AML-193 (cell line): ENCODE measurements around the gene UCHL1.
A peak's percentile ranks its signal among the peaks of the same experiment; 100 is the strongest.
"Not testable (repeated sequence)": the region's sequence is repeated elsewhere in the genome, so short reads cannot be mapped to it uniquely, and the experiment has no call there.

Experiments used
- DNase-seq, 2 experiments: peaks; one replicate each; lab custom pipeline; 2025; lab: John Stamatoyannopoulos, UW

Gene UCHL1

DNA sequence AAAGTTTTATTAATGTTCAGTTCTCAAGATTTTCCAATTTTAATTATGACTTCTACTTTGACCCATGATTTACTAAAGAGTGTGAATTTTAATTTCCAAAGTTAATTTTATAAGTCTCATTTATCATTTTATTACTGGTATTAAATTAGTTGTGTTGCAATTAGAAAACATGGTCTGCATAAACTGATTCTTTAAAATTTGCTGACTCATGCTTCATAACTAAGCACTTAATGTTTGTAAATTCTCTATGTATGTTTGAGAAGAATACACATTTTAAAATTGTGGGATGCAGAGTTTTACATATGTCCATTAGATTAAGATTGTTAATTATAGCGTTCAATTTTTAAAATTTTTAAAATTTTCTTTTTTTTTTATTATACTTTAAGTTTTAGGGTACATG is 20.2 kb upstream of the UCHL1 start:
- no peak for DNase-seq

- no peak for DNase-seq
Observed at GRCh38 chr4:41241919-41242318, 14.8 kb upstream of the UCHL1 start.

DNA sequence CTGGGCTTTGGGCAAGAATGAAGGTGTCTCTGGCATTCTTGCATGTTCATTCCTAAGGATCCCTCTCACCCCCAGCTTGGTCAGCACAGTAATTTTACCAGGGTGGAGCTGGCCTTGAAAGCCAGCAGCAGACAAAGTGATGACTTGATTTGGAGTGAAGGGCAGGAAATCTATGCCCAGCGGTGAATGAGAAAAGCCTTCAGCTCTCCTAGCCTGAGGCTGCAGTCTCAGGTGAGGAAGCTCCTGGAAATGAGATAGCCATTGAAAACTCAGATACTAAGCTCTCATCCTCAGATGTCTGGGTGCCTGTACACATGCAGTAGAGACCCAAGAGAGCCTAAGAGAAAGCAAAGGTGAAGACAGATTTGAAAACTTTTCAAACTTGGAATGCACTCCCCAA is 10.7 kb upstream of the UCHL1 start:
- DNase-seq: no peak

- no peak for DNase-seq
Observed at GRCh38 chr4:41256131-41256739, 493 bp upstream of the UCHL1 start.

DNA sequence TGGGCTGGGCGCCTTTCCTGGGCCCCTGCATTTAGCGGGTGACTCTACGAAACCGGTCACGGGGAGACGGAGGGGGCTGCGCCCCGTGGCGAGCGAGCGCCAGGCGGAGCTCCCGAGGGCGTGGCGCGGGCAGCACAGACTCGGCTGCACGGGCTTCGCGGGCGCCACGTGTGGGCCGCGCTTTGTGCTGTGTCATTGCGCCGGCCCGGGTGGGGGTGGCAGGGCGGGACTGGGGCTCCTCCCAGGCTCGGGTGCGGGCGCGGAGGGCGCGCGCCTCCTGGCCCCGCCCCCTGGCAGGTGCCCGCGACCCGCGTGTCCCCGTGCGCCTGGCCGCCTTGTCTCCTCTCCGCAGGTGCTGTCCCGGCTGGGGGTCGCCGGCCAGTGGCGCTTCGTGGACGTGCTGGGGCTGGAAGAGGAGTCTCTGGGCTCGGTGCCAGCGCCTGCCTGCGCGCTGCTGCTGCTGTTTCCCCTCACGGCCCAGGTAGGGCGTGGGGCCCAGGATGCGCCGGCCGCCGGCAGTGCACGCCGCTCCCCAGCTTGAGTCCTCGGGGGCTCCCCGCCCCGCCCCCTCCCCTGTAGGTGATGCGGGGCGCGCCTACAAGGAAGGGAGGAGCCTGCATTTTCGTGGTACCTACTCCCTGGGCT is 651 bp downstream of the UCHL1 start:
- no peak for DNase-seq

DNA sequence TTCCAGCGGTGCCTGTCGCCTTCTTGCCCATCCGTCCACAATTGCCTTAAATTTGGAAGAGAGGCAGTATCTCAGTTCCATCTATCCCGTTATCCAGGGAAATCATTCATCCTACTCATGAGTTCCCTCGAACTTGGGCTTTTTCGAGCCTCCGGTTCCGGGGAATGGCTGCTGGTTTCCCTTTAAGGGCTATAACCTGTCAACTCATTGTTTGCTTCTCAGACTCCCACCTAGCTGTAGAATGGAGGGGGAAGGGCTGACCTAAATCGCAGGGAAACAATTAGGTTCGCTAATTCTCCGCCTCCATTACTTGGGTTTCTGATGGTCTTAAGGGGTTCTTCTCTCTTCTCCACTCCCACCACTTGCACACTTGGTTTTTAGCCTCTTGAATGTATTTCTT is 1.2 kb downstream of the UCHL1 start:
- no peak for DNase-seq

- DNase-seq: peak; percentile 0 to 12
Observed at GRCh38 chr4:41258783-41259182, 2.1 kb downstream of the UCHL1 start.

DNA sequence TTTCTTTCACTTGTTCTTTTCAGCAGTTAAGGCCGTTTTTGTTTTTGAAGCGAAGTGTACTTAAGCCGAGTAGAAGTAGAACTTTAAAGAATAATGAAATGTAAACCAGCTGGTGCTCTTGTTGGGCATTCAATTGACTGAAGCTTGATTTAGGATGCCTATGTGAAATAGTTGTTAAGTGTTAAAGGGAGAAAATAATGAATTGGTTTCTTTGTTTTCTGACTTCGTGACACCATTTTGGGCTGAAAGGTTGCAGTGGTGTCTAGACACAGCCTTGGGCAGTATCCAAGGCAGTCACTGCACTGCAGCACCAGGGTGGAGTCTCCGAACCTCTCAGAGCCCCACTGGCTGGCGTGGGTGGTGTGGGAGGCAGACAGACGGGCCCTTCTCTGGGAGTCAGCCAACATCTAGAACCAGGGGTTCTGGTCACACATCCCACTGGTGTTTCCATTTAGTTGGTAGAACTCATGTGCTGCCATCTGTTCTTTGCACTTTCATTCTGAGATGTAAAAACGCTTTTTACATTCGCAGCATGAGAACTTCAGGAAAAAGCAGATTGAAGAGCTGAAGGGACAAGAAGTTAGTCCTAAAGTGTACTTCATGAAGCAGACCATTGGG is 3.5 kb downstream of the UCHL1 start:
- no peak for DNase-seq

DNA sequence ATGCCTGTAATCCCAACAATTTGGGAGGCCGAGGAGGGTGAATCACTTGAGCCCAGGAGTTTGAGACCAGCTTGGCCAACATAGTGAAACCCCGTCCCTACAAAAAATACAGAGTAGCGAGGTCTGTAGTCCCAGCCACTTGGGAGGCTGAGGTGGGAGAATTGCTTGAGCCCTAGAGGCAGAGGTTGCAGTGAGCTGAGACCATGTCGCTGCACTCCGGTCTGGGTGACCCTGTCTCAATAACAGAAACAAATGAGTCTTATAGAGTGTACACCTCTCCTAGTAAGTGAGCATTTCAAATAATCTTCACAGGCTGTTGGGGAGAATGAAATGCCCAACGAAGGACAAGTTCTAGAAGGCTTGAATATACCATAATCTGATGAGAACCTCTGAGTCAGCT is 5.5 kb downstream of the UCHL1 start:
- no peak for DNase-seq

GRCh38 chr4:41264212-41264611 is 7.5 kb downstream of the UCHL1 start:
- no peak for DNase-seq

DNA sequence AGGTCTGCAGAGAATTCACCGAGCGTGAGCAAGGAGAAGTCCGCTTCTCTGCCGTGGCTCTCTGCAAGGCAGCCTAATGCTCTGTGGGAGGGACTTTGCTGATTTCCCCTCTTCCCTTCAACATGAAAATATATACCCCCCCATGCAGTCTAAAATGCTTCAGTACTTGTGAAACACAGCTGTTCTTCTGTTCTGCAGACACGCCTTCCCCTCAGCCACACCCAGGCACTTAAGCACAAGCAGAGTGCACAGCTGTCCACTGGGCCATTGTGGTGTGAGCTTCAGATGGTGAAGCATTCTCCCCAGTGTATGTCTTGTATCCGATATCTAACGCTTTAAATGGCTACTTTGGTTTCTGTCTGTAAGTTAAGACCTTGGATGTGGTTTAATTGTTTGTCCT is 11.3 kb downstream of the UCHL1 start:
- DNase-seq: no peak

DNA sequence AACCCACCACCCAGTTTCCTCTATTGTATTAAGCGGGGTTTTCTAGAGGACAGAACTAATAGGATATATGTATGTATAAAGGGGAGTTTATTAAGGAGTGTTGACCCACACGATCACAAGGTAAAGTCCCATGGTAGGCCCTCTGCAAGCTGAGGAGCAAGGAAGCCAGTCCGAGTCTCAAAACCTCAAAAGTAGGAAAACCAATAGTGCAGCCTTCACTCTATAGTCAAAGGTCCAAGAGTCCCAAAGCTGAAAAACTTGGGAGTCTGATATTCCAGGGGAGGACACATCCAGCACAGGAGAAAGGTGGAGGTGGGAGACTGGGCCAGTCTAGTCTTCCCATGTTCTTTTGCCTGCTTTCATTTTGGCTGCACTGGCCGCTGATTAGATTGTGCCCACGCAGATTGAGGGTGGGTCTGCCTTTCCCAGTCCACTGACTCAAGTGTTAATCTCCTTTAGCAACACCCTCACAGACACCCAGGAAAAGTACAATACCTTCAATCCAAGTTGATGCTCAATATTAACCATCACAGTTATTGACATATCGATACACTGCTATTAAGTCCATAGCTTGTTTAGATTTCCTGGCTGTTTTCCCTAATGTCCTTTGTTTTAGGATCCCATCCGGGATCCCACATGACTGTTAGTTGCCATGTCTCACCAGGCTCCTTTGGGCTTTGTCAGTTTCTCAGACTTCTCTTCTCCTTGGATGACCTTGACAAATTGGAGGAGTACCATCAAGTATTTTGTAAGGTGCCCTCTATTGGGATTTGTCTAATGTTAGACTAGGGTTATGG is 12.2 kb downstream of the UCHL1 start:
- no peak for DNase-seq

GRCh38 chr4:41269682-41270081 is 13.0 kb downstream of the UCHL1 start:
- no peak for DNase-seq

GRCh38 chr4:41275931-41276330 is 19.2 kb downstream of the UCHL1 start:
- not testable (repeated sequence) for DNase-seq

- DNase-seq: no peak
Observed at GRCh38 chr4:41280010-41280409, 23.3 kb downstream of the UCHL1 start.

- DNase-seq: peak; percentile 52 to 53
Observed at GRCh38 chr4:41281038-41281634, 24.4 kb downstream of the UCHL1 start.

- no peak for DNase-seq
Observed at GRCh38 chr4:41282366-41282765, 25.6 kb downstream of the UCHL1 start.

- no peak for DNase-seq
Observed at GRCh38 chr4:41285202-41285863, 28.6 kb downstream of the UCHL1 start.

DNA sequence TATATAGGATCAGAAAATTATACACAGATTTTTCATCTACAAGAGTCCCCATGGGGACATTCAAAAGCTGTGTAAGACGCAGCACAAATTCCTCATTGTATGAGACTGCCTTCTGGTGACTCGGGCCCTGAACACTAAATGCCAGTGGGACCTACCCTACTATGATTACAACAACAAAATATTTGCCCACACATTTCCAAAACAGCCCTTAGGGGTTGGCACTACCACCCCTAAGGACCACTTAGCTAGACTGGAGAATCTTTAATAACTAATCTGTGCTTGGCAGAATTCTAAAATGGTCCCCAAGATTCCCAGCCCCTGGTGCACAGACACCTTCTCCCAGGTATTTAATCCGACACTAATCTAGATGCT is 29.1 kb downstream of the UCHL1 start:
- DNase-seq: no peak

GRCh38 chr4:41287005-41287404 is 30.3 kb downstream of the UCHL1 start:
- DNase-seq: no peak

DNA sequence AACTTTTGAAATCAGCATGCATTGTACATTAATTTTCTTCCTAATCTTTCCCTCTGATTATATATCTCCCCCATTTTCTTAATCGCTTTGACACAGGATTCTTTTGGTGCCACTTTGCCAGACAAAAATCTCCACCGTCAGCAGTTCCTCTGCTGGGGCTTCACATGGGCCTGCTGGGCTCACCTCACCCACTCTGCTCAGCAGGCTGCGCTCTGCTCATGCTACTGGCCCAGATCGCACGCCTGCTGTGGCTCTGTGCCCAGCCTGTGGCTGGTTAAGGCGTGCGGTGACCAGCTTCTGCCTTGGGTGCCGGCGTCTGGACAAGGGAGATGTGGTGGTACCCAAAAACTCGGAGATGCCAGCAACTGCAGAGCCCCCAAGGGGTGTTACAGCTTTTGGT is 31.1 kb downstream of the UCHL1 start:
- no peak for DNase-seq

DNA sequence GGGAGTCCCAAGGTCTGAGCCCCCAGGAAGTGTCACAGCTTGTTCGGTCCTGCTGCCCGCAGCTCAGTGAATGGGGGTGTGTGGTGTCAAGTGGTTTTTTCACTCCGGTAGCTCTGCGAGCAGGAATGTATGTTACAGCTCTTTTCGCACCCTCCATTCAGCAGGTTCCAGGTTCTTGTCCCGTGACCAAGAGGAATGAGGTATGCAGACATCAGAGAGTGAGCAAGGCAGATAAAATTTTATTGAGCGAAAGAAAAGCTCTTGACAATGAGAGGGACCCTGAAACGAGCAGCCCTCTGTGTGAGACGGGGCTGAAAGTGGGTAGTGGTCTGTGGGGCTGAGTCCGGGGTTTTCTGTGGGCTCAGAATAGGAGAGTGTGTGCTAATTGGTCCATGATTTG is 31.5 kb downstream of the UCHL1 start:
- no peak for DNase-seq
